ENCODE measurements around the gene GYS1. TPM values are rescaled to one million over a fixed set of nuclear protein-coding genes. Genes with fewer than 3 reads are reported as not detected.
A peak's percentile ranks its signal among the peaks of the same experiment; 100 is the strongest.
"Not testable (repeated sequence)": the region's sequence is repeated elsewhere in the genome, so short reads cannot be mapped to it uniquely, and the experiment has no call there.

GYS1 gene
- total RNA-seq, 1 donor from 2014 or later: 88.6 TPM

DNA sequence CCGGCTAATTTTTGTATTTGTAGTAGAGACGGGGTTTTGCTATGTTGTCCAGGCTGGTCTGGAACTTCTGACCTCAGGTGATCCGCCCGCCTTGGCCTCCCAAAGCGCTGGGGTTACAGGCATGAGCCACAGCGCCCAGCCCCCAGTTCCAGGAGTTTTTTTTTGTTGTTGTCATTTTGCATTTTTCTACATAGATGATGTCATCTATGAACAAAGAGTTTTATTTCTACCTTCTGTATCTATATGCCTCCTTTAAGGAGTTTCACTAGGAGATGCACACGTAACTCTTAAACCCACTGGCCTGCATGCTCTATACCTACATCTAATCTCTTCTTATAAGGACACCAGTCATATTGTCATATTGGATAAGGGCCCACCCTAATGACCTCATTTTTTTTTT lies 54.9 kb downstream of the GYS1 start:
- DNase-seq: no peak

DNA sequence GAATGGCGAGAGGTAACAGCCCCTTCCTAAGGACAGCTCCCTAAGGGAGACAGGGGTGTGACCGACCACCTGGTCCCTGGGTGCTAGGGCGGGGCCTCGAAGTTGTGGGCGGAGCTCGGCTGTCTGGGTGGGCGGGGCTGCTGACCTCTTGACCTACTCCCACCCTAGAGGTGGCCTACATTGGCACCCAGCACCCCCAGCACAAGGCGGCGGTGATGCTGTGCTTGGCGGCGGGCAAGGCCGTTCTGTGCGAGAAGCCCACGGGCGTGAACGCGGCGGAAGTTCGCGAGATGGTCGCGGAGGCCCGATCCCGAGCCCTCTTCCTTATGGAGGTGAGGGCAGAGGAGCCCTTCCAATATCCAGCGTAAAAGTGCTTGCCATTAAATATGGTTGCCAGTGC lies 57.2 kb downstream of the GYS1 start:
- no peak for DNase-seq

DNA sequence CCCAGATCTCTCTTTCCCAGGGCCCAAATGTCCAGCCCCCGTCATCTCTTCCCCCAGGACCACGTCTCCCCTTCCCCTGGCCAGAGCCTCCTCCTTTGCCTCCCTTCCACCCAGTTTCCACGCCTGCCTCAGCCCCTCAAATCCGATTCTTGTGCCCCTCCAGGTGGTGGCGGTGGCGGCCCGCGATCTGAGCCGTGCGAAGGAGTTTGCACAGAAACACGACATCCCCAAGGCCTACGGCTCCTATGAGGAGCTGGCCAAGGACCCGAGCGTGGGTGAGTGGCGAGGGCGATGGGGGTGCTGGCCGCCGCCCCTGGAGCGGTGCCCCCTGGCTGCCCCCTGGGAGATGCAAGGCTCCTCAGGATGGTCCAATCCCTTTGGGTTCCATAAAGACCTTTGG lies 58.3 kb downstream of the GYS1 start:
- no peak for DNase-seq

- DNase-seq: peak; percentile 79
Measured at GRCh38 chr19:48933382-48933932, 59.7 kb downstream of the GYS1 start, which contains the start of gene DHDH. Gene DHDH, plus strand, starts transcription at chr19:48933699. Its CDS starts 23 bp downstream, at chr19:48933722.

GRCh38 chr19:48928164-48929025 lies 64.7 kb downstream of the GYS1 start:
- peak; percentile 76 for DNase-seq

GRCh38 chr19:48927692-48928091 lies 65.4 kb downstream of the GYS1 start:
- not testable (repeated sequence) for DNase-seq

DNA sequence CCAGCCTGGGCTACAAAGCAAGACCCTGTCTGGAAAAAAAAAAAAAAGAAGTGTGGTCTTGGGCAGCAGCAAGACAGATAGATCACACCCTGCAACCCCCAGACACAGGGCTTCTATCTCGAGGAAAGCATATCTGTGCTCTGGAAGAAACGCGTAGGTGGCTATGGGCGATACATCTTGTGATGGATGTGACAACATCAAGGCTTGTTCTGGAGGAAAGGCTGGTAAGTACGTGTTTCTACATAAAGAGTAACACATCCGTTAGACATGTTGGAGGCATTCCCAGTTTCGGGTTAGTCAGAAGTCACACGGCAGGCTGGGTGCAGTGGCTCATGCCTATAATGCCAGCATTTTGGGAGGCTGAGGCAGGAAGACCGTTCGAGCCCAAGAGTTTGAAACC lies 66.2 kb downstream of the GYS1 start:
- DNase-seq: peak; percentile 48

GRCh38 chr19:48925890-48926289 lies 67.2 kb downstream of the GYS1 start:
- not testable (repeated sequence) for DNase-seq

- DNase-seq: no peak
Measured at GRCh38 chr19:48925240-48925843, 67.8 kb downstream of the GYS1 start.

- no peak for DNase-seq
Measured at GRCh38 chr19:48922548-48923490, 70.3 kb downstream of the GYS1 start.

DNA sequence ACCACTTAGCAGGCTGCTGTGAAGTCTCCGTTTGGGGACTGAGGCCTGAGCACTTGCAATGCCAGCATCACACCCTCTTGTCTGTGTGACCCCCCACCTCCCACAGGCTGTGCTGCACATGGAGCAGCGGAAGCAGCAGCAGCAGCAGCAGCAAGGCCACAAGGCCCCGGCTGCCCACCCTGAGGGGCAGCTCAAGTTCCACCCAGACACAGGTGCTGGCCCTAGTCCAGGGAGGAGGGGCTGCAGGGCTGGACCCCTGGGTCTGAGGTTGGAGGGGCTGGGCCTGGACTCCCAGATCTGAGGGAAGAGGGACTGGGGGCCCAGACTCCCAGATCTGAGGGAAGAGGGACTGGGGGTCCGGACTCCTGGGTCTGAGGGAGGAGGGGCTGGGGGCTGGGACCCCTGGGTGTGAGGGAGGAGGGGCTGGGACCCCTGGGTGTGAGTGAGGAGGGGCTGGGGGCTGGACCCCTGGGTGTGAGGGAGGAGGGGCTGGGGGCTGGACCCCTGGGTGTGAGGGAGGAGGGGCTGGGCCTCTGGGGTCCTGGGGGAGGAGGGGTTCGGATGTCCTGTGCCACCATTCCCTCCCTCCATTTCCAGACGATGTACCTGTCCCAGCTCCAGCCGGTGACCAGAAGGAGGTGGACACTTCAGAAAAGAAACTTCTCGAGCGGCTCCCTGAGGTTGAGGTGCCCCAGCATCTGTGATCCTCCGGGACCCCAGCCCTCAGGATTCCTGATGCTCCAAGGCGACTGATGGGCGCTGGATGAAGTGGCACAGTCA lies 71.2 kb downstream of the GYS1 start:
- no peak for DNase-seq

DNA sequence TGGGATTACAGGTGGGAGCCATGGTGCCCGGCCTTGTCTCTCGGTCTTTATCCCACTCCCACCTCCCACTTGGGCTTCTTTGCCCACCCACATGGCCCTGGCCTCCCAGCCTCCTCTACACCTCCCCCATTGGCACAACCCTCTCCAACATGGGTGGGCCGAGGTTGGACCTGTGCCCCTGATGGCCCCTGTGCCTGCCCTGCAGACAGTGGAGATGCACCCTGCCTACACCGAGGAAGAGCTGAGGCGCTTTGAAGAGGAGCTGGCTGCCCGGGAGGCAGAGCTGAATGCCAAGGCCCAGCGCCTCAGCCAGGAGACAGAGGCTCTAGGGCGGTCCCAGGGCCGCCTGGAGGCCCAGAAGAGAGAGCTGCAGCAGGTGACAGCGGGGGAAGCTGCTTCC lies 72.2 kb downstream of the GYS1 start:
- DNase-seq: no peak

DNA sequence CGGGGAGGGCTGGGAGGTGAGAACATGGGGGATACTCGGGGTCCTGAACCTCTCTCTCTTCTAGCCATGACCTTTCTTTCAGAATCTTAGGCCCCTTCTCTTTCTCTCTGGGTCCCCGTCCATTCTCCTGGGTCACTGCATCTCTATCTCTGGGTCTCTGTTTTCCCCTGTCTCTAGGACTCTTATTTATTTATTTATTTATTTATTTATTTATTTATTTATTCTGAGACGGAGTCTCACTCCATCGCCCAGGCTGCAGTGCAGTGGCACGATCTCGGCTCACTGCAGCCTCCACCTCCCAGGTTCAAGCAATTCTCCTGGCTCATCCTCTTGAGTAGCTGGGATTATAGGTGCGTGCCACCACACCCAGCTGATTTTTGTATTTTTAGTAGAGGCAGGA lies 73.8 kb downstream of the GYS1 start:
- not testable (repeated sequence) for DNase-seq

GRCh38 chr19:48918801-48919247 lies 74.3 kb downstream of the GYS1 start:
- DNase-seq: peak; percentile 53

Small RNA genes lying within 50 kb of the gene (small RNA-seq; reads per million reads assigned to genes)
- gene AC026803.1 (ENCODE audit: low replicate concordance) (not detected), gene MIR6798 (ENCODE audit: low replicate concordance) (0.05 reads per million)

Other genes with a start within 250 kb of the GYS1 start
- gene IZUMO1, start 246.4 kb downstream of the GYS1 start, total RNA-seq: not detected
- gene FUT1, start 240.7 kb downstream of the GYS1 start, total RNA-seq: 1.1 TPM
- gene FGF21, start 237.8 kb downstream of the GYS1 start, total RNA-seq: not detected
- gene BCAT2, start 182.3 kb downstream of the GYS1 start, total RNA-seq: 23.1 TPM
- gene HSD17B14, start 156.8 kb downstream of the GYS1 start, total RNA-seq: 1.2 TPM
- 18.1 TPM for gene PLEKHA4, start 124.7 kb downstream of the GYS1 start, total RNA-seq
- 64.0 TPM for gene PPP1R15A, start 120.9 kb downstream of the GYS1 start, total RNA-seq
- gene TULP2, start 94.6 kb downstream of the GYS1 start, total RNA-seq: not detected
- gene NUCB1, start 93.0 kb downstream of the GYS1 start, total RNA-seq: 154 TPM
- not detected for gene DHDH, start 59.6 kb downstream of the GYS1 start, total RNA-seq
- 22.1 TPM for gene BAX, start 38.4 kb downstream of the GYS1 start, total RNA-seq
- gene FTL, start 28.0 kb downstream of the GYS1 start, total RNA-seq: 430 TPM
- 96.6 TPM for gene RUVBL2, start 578 bp upstream of the GYS1 start, total RNA-seq
- gene LHB, start 23.8 kb upstream of the GYS1 start, total RNA-seq: not detected
- not detected for gene CGB3, start 31.0 kb upstream of the GYS1 start, total RNA-seq
- not detected for gene CGB2, start 38.6 kb upstream of the GYS1 start, total RNA-seq
- not detected for gene CGB1, start 43.6 kb upstream of the GYS1 start, total RNA-seq
- gene CGB5, start 50.5 kb upstream of the GYS1 start, total RNA-seq: not detected
- not detected for gene CGB8, start 55.8 kb upstream of the GYS1 start, total RNA-seq
- gene CGB7, start 64.4 kb upstream of the GYS1 start, total RNA-seq: 0.21 TPM
- gene NTF4, start 71.5 kb upstream of the GYS1 start, total RNA-seq: 6.5 TPM
- gene KCNA7, start 79.4 kb upstream of the GYS1 start, total RNA-seq: 15.7 TPM
- gene SNRNP70, start 92.1 kb upstream of the GYS1 start, total RNA-seq: 150 TPM
- 6.1 TPM for gene LIN7B, start 121.1 kb upstream of the GYS1 start, total RNA-seq
- 0.51 TPM for gene C19orf73, start 125.8 kb upstream of the GYS1 start, total RNA-seq
- gene PPFIA3, start 126.2 kb upstream of the GYS1 start, total RNA-seq: 9.7 TPM
- gene HRC, start 162.1 kb upstream of the GYS1 start, total RNA-seq: 154 TPM
- 28.2 TPM for gene TRPM4, start 164.5 kb upstream of the GYS1 start, total RNA-seq